Myocyte (in vitro differentiated cells): ENCODE data around the gene CAAP1. TPM values are rescaled to one million over a fixed set of nuclear protein-coding genes. Genes with fewer than 3 reads are reported as not detected.
"Not testable (repeated sequence)": the region's sequence is repeated elsewhere in the genome, so short reads cannot be mapped to it uniquely, and the experiment has no call there.

Experiments used
- DNase-seq: peaks from one replicate; pipeline ENCODE4 v3.0.0-alpha.2; 2012; ENCODE audit warnings: low read depth
- total RNA-seq: library from RNA; depleted of rRNA; stranded (reverse); fragments of >200 nt; gene quantifications from 2 replicates; pipeline ENCODE4 v1.2.3, GENCODE V29; 2014

Gene CAAP1
- total RNA-seq, 1 donor from 2014 or later, result 25.5 TPM

DNA sequence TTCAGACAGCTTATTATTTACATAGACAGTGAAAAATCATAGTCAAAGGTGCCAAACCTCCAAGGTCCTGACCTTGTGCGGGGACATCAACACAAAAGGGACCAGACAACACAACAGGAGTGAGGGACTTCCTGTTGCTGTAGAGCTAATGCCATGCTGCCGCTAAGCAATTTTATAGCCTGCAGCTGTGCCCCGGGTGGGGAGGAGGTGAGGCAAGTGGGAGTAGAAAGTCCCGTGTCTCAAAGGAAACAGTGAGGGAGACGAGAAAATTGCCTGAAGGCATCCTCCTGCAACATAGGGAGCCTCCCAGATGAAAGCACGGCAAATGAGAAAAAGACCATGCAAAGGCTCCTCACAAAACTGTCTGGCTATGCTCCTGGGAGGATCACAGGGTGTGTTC is 58.8 kb downstream of the CAAP1 start:
- peak; percentile 44 for DNase-seq

DNA sequence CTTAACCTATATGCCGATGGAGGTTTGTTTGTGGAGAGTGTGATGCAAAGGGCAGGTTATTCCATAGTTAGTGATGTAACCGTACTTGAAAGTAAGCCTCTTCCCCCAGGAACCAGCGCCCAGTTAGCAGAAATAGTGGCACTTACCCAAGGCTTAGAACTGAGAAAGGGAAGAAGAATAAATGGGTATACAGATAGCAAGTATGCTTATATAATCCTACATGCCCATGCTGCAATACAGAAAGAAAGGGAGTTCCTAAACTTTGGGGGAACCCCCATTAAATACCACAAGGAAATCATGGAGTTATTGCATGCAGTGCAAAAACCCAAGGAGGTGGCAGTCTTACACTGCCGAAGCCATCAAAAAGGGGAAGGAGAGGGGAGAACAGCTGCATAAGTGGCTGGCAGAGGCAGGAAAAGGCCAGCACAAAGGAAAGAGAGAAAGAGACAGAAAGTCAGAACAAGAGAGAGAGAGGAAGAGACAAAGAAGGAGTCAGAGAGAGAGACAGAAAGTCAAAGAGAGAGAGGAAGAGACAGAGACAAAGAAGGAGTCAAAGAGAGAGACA is 64.1 kb downstream of the CAAP1 start:
- not testable (repeated sequence) for DNase-seq

DNA sequence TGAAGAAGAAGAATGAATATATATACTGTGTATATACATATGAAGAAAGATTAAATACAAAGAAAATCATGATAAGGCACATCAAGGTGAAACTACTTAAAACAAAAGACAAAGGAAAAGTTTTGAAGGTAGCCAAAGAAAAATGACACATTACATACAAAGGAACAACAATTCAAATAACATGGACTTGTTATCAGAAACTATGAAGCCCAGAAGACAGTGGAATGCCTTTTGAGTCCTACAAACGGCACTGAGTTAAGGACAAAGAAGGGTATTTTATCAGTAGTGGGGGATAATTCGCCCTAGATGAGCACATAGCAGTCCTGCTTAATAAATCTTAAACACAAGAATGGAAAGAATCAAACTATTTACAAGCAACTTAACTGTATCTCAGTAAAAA is 77.8 kb downstream of the CAAP1 start:
- DNase-seq, result no peak

DNA sequence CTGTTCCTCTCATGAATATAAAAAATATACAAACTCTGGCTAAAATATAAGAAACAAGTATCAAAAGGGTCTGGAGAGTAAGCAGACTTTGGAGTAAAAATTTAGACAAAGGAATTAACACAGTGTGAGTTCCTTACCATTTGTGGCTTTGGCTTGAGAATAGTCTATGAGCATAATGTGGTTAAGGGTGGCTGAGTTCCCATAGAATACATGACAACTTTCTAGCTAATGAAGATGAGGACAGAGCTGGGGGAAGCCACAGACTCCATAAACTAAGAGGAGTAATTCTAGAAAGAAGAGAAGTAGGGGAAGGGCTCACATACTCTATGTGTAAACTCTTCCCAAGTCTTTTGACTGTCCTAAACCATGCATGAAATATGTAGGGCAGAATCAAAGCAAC is 79.4 kb downstream of the CAAP1 start:
- peak; percentile 25 for DNase-seq

DNA sequence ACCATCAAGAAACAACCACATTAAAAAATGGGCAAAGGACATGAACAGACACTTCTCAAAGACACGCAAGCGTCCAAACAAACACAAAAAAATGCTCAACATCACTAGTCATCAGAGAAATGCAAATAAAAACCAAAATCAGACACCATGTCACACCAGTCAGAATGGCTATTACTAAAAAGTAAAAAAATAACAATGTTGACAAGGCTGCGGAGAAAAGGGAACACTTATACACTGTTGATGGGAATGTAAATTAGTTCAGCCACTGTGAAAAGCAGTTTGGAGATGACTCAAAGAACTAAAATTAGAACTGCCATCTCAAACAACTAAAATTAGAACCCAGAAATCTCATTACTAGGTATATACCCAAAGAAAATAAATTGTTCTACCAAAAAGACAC is 80.4 kb downstream of the CAAP1 start:
- no peak for DNase-seq

DNA sequence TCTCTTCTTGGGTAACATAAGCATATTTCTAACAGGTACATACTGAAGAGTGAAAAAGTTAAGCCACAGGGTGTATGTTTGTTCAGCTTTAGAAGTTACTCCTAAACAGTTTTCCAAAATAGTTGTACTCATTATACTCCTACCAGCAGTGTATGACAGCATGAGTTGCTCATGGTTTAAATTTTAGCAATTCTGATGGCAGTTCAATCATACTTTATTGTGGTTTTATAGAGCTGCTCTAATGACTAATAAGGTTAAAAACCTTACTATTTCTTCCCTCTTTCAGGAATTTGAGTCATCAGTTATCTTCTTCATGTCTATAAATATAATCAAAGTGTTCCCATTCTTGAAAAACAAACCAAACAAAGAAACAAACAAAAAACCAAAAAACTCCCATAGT is 81.5 kb downstream of the CAAP1 start:
- no peak for DNase-seq

DNA sequence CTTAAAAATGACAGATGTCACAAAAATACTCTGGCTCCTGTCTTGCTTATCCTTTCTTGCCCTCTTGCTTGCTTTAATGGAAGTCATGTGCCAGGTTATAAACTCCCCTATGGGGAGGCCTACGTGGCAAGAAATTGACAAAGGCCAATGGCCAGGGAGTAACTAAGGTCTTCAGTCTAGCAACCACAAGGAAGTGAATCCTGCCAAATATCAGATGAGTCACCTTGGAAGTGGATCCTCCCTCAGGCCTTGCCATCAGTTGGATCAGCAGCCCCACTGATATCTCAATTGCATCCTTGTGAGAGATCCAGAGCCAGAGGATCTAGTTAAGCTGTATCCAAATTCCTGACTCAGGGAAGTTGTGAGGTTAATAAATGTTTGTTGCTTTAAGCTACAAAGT is 82.8 kb downstream of the CAAP1 start:
- peak; percentile 58 for DNase-seq

DNA sequence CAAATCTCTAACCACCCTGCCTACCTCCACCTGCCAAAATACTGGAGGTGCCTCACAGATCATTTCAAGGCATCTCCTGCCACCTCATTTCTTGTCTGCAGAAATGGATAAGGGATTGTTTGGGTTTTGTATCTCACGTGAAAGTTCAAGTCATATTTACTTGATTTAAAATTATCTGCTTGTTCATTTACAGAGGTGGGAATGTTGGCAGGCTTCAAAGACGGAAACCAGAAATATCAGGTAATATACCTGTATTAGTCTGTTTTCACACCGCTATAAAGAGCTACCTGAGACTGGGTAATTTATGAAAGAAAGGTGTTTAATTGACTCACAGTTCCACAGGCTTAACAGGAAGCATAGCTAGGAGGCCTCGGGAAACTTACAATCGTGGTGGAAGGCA is 85.4 kb downstream of the CAAP1 start:
- no peak for DNase-seq

DNA sequence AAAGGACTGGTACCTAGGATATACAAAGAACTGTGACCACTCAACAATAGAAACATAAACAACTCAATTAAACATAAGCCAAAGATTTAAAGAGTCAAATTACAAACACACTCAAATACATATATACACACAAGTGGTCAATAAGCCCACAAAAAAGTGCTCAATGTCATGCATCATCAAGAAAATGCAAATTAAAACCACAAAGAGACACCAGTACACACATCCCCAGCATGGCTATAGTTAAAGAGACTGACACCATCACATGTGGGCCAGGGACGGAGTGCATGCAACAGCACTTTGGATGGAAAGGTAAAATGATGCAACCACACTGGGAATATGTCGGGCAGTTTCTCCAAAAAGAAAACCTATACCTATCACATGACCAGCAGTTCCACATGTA is 89.7 kb downstream of the CAAP1 start:
- DNase-seq, result no peak

DNA sequence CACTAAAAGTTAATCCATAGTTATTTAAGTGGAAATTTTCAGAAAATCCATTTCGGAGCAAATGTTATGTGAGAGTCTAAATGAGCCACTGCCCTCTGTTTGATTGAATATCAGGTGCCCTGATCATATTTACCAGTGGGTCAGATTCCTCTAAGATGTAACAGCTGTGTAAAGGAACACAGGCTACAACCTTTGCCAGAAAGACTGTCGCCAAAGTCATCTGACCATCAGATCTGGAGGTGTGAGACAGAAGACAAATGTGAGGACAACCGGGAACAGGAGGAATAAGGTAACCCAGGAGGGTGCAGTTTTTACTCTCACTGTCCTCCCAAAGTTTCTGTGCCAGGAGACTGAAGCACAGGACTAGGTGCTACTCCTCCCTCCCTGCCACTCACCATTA is 90.8 kb downstream of the CAAP1 start:
- no peak for DNase-seq

DNA sequence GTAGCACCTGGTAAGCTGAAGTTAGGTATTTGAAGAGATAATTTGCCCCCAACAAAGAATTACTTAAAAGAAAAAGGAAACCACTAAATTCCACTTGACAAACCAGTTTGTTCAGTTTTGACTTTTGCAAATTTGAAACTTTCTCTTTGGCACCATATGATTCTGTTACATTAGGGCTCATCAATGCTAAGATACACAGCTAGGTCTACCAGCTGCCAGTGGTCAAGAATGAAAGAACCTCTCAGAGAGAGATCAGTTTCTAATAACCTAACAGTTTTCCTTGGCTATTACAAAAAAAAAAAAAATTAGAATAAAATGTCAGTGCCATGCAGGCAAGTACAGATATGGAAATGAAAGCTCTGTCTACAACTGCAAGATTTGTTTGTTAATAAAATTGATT is 92.3 kb downstream of the CAAP1 start:
- DNase-seq, result no peak

DNA sequence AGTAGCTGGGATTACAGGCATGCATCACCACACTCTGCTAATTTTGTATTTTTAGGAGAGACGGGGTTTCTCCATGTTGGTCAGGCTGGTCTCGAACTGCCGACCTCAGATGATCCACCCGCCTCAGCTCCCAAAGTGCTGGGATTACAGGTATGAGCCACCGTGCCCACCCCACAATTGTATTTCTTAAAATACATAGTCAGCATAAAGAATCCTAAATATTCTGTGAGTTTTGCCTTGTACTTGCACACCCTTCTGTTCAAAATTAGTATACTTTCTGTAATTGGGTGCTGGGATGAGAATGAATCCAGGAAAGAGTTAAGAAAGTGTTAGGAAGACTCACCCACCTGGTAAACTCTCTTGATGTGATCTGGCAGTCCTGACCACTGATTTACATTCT is 101.3 kb downstream of the CAAP1 start:
- no peak for DNase-seq

Other genes starting within 250 kb of the CAAP1 start
- 44.8 and 47.2 TPM in 2 replicates for gene PLAA, start 54.4 kb upstream of the CAAP1 start, total RNA-seq
- gene IFT74, start 63.6 kb upstream of the CAAP1 start, total RNA-seq, result 20.0 and 30.8 TPM in 2 replicates
- gene LRRC19, start 112.9 kb upstream of the CAAP1 start, total RNA-seq, result not detected in 2 replicates
- gene TEK, start 216.4 kb upstream of the CAAP1 start, total RNA-seq, result 0.26 and 0.72 TPM in 2 replicates